ENCODE results near the gene CES2.

GRCh38 chr16:66984892-66985311 is 49.6 kb downstream of the CES2 start:
- TF ChIP-seq CTCF (conservative IDR thresholded peaks at IDR 0.05; ENCODE audit: low read length) = no peak
- no peak for TF ChIP-seq EZH2phosphoT487 (IDR thresholded peaks at IDR 0.05; ENCODE audit: borderline replicate concordance)
